G401 (cell line): ENCODE data around the gene PGA4. TPM values are rescaled to one million over a fixed set of nuclear protein-coding genes. Genes with fewer than 3 reads are reported as not detected.
A peak's percentile ranks its signal among the peaks of the same experiment; 100 is the strongest.
"Not testable (repeated sequence)": the region's sequence is repeated elsewhere in the genome, so short reads cannot be mapped to it uniquely, and the experiment has no call there.

Experiments
- DNase-seq: peaks from one replicate; pipeline ENCODE4 v3.0.0-alpha.2; 2015; ENCODE audit warnings: low spot score
- in situ Hi-C: cut with HindIII; loops from 2 replicates; pipeline ENCODE4 v1.10.0; 2016; ENCODE audit warnings: low sequenced_read_pairs, mixed read lengths
- total RNA-seq: library from RNA; depleted of rRNA; stranded (reverse); fragments of >200 nt; shearing (Covaris generic); gene quantifications from 2 replicates; pipeline ENCODE4 v1.2.3, GENCODE V29; 2014

Gene PGA4
- total RNA-seq, 1 experiment from 2014 or later: not detected

DNA sequence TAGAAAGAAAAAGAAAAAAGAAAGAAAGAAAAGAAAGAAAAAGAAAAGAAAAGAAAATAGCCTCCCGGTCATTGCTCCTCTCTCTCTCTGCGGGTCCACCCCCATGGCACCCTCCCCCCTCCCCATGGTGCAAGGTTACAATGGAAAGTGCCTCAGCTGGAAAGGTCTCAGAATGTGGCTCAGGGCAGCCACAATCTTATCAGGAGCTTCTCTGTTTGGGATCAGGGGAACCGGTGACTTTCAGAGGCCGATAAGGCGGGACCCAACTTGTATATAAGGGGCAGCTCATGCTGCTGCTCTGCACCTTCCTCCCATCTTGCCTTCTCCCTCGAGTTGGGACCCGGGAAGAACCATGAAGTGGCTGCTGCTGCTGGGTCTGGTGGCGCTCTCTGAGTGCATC lies 18.7 kb downstream of the PGA4 start, which contains the start of gene PGA5:
TSS of gene PGA5 (plus strand) at position 301 of the 400 bp plus-strand sequence. CDS start at position 353, 52 bp downstream.
- DNase-seq, in situ Hi-C loops: not testable (repeated sequence)

DNA sequence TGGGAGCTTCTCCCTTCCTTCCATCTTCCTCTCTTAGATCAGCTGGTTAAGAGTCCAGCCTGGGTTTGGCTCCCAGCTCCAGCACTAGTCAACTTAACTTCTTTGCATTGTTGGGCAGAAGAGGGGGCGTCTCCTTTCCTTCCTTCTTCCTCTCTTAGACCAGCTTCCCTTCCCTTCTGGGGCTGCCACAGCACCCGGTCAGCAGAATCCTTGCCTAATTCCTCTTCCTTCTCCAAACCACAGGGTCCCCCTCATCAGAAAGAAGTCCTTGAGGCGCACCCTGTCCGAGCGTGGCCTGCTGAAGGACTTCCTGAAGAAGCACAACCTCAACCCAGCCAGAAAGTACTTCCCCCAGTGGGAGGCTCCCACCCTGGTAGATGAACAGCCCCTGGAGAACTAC lies 19.4 kb downstream of the PGA4 start:
- DNase-seq, in situ Hi-C loops: not testable (repeated sequence)

DNA sequence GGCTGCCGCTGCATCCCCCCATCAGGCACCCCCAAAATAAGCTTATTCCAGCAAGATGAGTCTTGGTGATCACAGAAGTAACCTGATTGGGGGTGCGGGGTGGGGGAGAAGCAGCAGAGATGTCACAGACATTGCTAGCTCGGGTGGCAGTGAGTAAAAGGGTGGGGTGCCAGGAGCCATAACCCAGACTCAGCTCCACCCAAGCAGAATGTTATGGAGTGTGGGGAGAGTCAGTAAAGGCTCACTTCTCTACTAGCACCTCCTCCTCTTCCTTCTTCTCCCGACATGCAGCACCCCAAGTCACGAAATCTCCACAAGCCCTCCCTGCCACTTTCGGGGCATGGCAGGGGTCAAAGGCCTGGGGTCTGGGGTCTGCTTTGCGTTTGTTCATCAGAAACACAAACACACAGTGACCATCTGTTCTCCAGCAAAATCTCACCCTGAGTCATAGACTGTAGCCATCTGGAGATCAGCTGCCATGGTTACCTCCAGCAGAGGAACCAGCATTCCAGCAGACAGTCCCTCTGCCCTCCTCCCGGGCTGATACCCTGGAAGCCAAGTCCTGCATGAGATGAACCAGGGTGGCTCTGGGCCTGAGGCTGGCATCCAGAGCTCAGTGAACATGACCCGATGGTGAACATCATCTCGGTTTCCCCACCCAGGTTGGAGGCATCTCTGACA lies 23.3 kb downstream of the PGA4 start:
- DNase-seq, in situ Hi-C loops: not testable (repeated sequence)

DNA sequence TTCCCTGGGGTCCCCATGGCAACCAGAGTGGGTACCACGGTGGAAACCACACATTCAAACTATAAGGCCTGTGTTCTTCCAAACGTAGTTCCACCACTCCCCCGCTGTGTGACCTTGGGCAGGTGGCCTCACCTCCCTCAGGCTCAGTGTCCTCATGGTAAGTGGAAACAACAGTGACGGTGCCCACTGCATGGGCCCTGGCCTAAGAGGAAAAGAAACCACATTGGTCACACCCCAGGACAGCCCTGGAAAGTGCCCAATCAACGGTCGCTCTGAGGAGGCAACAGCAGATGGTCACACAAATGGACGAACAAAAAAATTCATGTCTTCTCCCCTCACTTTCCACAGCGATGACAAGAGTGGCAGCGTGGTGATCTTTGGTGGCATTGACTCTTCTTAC lies 25.9 kb downstream of the PGA4 start:
- peak; percentile 50 for DNase-seq
- in situ Hi-C loops: not testable (repeated sequence)

DNA sequence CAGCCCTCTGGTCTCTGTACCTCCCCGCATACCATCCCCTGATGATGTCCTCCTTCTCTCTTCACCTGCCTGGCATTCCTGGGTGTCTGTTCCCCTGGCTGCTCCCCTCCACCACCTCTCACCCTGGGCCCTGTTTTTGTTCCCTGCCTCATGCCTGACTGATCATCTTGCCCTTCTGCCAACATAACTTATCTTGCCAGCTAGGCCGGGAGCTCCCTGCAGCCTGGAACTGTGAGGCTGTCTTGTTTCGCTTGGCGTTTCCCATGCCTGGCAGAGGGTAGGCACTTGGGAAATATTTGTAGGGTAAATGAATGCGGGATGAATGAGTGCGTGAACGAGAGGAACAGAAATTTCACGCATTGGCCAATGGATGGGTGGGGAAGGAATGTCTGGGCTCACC lies 27.1 kb downstream of the PGA4 start:
- in situ Hi-C loops: not testable (repeated sequence)
- DNase-seq: peak; percentile 86

DNA sequence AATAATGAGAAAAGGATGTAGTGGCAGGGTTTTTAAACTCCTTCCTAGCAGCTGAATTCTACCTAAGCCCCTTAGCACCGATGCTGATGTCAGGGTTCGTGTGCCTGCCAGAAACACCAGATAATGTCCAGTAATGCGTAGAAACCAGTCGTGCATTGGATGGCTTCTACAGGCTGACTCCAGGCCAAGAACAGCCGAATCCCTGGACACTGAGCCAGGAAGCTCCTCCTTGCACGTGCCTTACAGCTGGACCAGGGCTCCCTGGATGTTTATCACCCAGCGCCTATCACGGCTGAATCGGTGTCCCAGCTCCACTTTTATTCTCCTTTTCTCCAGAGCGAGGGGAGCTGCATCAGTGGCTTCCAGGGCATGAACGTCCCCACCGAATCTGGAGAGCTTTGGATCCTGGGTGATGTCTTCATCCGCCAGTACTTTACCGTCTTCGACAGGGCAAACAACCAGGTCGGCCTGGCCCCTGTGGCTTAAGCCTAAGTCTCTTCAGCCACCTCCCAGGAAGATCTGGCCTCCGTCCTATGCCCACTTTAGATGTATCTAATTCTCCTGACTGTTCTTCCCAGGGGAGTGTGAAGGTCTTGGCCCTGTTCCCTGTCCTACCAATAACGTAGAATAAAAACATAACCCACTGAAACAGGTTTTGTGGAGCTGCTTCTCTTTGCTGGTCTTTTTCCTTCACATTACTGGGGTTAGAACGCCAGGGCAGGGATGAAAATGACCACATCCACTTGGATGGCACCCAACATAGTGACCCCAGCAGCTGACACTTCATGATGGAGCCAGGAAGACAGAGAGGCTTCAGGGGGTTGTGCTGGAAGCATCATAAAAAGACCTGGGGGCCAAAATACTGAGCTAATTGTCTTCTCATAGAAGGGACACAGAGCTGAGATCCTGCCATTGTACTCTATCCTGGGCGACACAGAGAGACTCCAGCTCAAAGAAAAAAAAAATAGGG lies 28.9 kb downstream of the PGA4 start:
- in situ Hi-C loops, DNase-seq: not testable (repeated sequence)

DNA sequence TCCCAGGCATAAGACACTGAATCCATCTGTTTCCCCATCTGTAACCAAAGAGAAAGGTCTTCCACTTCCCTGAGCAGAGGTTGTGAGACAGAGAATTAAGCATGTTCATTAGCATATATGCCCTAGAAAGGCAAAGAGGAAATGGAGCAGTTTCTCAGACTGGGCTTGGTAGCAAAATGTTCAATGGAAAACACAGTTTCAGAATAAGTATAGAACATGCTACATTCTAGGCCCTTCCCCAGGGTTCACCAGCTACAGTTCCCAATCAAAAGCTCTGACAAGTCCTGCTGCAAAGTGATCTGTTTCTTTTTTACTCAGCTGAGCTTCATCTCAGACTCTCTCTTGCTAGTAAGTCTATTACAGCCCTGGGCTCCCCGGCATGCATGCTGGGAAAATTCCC lies 30.2 kb downstream of the PGA4 start:
- in situ Hi-C loops, DNase-seq: not testable (repeated sequence)

DNA sequence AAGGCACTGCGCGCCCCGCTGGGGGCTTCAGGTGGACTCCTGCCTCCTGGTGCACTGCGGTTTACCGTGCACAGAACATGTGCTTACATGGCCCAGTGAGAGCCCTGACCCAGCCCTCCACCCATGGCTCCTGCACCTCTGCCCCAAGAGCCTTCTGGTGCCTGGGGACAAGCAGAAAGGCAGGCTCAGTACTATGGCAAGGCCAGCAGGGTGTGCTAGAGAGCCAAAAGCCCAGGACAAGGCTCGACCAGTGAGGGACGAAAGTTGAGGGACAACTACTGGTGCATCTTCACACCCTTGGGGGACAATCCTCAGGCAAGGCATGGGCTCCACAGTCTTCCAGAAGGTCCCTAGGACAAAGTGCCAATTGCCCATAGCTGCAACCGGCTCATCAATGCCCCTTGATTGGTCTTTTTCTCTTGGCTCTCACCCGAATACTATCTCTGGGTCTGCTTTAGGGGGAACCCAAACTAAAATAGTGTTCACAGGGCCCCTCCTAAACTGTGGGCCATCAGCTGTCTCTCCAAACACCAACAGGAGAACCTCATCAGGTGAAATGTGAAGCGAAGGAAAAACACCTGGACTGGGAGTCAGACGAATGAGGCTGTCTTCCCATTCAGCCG lies 32.4 kb downstream of the PGA4 start:
- in situ Hi-C loops: no loop called here
- DNase-seq: peak; percentile 34

DNA sequence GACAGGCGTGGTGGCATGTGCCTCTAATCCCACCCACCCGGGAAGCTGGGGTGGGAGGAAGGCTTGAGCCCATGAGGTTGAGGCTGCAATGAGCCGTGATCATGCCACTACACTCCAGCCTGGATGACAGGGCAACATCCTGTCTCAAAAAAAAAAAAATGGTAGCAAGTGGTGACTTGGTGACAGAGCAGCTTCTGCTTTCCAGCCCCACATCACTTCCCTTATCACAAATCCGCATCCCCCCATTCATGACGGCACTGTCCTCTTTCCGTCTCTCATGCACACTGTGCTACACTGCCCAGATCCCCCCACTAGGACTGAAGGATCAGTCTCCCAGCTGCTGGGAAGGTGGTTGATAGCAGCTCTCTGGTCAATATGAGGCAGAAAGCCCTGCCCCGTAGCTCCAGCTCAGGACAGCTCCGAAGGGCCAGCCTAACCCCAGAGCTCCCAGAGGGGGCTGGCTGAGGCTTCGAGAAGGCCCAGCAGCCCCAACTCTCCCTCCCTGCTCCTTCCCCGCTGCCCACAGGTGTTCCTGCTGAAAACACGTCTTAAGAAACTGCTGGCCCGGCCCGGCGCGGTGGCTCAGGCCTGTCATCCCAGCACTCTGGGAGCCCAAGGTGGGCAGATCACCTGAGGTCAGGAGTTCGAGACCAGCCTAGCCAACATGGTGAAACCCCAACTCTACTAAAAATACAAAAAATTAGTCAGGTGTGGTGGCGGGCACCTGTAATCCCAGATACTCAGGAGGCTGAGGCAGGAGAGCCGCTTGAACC lies 34.7 kb downstream of the PGA4 start:
- in situ Hi-C loops: no loop called here
- no peak for DNase-seq

DNA sequence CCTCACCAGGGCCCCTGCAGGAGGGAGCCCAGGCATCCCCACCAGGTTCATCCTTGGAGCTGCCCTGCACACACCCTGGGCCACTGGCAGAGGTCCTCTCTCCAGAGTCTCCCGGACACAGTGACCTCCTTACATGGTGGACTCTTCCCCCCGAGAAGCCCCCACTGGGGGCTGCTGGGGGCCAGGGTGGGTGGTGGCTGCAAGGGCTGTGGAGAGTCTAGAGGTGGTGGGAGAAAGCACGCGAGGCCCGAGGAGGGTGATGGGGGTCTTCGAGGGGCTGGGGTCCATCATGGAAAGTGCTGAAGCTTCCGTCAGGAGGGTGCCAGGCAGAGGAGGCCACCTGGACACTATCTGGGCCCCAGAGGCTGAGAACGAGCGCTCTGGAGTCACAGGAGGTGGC lies 36.4 kb downstream of the PGA4 start:
- in situ Hi-C loops: no loop called here
- DNase-seq: no peak

DNA sequence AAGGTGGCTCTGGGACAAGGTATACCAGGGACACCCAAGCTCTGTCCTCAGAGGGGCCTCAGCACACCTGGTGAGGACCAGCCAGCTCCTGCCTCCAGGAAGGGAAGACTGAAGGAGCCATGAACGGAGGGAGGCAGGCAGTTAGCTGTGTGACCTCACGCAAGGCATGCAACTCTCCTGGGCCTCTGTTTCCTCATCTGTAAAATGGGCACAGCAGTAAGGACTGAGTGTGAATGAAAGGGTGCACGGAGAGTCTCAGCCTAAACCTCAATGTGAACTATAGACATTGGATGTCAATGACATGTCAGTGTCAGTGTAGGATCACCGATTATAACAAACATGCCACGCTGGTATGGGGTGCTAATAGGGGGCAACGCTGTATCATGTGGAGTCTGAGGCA lies 37.2 kb downstream of the PGA4 start:
- DNase-seq: no peak
- in situ Hi-C loops: no loop called here

DNA sequence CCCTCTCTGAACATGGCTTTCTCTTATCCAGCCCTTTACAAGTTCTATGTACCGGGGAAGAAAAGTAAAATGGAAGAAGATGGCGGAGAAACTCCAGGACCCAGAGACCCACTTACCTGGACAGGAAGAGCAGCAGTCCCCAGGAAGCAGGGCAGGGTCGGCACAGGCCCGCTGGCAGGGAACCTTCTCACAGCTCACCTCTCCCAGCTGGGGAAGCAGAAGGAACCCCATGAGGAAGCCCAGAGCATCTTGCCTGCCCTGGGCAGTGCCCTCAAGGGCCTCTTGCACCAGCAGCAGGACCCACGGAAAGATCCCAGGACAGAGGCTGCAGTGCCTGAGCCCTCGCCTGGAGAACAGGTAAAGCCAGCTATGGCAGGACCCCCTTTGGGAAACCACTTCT lies 42.2 kb downstream of the PGA4 start:
- DNase-seq: no peak
- in situ Hi-C loops: no loop called here

DNA sequence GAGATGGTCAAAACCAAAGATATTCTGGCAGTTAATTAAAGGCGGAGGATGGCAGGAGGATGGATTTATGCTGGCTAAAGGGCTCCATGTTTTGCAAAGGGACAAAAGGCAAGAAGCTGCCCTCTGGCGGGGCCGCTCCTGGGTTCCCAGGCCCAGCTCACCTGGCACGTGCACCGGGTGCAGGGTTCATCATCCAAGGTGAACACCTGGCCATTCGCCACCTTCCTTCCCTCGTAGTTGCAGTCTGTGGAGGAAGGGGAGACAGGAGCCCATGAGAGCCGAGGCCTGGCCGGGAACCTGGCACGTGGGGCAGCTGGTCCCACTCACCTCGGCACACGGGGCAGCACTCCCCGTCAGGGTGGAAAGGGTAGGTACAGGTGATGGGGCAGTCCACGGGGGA lies 42.6 kb downstream of the PGA4 start:
- DNase-seq: no peak
- in situ Hi-C loops: no loop called here

DNA sequence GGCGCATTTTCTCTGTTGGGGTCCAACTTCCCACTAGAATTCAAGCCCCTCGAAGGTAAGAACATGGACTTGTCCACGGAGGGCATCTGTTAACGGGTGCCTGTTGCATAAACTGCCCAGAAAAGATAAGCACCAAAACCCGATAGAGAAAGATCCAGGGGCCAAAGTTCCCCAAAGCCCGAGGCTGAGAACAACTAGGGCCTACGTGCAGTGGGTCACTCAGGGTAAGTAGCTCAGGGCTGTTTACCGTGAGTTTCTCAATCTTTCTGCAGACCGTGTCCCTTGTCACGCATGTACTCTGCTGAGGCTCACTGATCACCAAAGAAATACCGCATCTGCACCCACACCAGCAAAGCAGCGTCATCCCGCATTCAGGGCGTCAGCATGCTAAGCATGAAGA lies 43.2 kb downstream of the PGA4 start:
- in situ Hi-C loops: no loop called here
- no peak for DNase-seq

DNA sequence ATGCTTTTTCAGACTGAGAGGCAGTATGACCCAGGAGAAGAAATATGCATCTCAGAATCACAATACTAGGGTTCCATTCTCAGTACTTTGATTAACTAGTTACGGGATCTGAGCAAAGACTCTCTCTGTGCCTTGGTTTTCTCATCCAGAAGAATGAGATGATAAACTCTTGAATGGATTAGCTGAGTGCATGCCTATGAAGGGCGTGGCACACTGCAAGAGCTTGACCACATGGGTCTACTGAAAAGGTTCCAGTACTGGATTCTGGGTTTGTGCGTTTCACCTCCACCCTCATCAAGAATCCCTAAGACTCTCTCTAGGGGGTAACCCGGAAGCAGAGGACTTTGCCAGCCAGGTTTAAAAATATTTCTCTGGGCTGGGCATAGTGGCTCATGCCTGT lies 44.5 kb downstream of the PGA4 start:
- in situ Hi-C loops: no loop called here
- DNase-seq: no peak

DNA sequence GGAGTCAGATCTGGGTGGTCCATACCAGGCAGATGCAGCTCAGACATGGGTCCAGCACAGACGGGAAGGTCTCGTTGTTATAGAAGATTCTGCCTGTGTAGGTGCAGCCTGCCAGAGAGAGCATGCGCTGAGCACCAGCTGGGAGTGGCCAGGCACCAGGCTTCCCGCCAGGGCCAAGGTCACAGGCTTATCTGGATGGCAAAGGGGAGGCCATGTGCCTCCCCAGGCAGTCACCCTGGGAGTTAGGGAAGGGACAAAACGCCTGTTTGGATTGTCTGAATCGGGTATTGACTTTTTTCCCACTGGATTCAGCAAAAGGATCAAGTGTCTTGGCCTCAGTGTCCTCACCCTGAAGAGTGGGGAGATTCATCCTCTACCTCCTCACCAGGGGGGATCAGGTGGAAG lies 45.3 kb downstream of the PGA4 start:
- DNase-seq: no peak
- in situ Hi-C loops: no loop called here

DNA sequence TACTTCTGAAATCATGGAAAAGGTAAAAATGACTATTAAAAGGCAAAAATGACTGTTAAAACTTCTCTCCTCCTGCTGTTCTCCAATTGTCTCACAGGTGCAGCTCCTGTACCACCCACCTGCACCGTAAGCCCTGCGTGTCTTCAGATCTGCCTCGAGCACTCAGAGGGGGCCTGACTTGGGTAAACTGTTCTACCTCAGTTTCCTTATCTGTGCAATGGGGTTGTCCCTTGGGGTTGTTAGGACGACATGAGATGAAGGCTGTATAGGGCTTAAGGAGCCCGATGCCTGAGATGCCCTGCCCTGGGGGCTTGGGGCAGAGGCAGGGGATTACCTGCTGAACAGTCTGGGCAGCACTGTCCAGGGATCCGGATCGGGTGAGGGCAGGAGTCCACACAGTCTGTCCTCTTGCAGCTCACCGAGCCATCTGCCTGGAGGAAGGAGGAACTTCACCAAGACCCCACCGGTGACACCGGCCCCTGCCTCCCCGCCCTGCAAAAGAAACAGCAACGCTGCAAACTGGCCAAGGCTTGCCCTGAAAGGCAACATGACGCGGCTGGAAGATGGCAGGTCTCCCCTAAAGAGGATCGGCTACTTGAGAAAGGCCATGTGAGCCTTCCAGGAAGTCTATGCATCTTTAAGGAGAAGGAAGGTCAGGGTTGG lies 46.6 kb downstream of the PGA4 start:
- no peak for DNase-seq
- in situ Hi-C loops: no loop called here

DNA sequence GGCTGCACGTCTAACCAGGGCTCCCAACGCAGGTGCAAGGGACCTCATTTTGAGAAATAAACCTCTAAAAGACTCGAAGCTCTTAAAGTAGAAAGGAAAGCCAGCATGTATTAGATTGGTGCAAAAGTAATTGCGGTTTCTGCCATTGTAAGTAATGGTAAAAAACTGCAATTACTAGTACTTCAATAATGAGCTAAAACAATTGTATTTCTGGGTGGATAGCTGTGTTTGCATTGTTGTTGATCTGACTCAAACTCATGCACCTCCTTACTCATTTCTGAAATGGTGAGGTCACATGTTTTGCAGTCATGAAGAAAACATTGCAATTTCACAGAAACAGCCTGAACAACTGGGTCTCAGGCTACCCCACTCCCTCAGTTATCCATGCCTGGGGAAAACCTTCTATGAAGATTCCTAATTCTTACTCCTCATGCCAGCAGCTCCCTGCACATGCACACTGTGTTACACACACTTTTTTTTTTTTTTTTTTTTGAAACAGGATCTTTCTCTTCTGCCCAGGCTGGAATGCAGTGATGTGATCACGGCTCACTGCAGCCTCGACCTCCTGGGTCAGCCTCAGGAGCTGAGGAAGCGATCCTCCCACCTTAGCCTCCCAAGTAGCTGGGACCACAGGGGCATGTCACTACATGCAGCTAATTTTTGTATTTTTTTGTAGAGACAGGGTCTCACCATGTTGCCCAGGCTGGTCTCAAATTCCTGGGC lies 48.4 kb downstream of the PGA4 start:
- in situ Hi-C loops: no loop called here

More for the DNA sequence above, 48.4 kb downstream of the PGA4 start:
- no peak for DNase-seq
